Panc1 (cell line): ENCODE measurements around the gene PSMA2. TPM values are rescaled to one million over a fixed set of nuclear protein-coding genes. Genes with fewer than 3 reads are reported as not detected.

Experiments used
- ATAC-seq: fragments of 200-7000 bp; cut with Tn5 transposase; 2 replicates; pipeline ENCODE4 v1.9.1; 2020; ENCODE audit warnings: mild to moderate bottlenecking, moderate library complexity
- BruUV-seq: library from RNA; stranded (reverse); fragments of 400-500 nt; replicated peaks from 2 replicates; lab custom pipeline; 2021; lab: Mats Ljungman, UMichigan
- CTCF ChIA-PET: fragments of 300-600 bp; sonication (Branson Sonifier 250); formaldehyde crosslinking; loops from one replicate; lab custom pipeline; 2022; ENCODE audit warnings: antibody characterized with exemption; lab: Charles Lee
- POLR2A ChIA-PET: fragments of 300-600 bp; sonication (Branson Sonifier 250); formaldehyde crosslinking; loops from one replicate; lab custom pipeline; 2022; ENCODE audit warnings: antibody characterized with exemption; lab: Charles Lee
- DNase-seq: peaks from one replicate; pipeline ENCODE4 v3.0.0-alpha.2; 2010; ENCODE audit warnings: low read depth, low spot score
- H3K27ac ChIP-seq: 2 replicates; pipeline ENCODE4 v1.5.1; 2011; ENCODE audit warnings: mild to moderate bottlenecking, low read length, inconsistent platforms
- H3K27me3 ChIP-seq: fragments of 200-500 bp; sonication (Bioruptor generic); 2 replicates; pipeline ENCODE4 v1.6.0; 2014; ENCODE audit warnings: low read length, inconsistent platforms; ENCODE audit not compliant: control insufficient read depth, insufficient read depth
- H3K36me3 ChIP-seq: fragments of 200-500 bp; sonication (Bioruptor generic); 2 replicates; pipeline ENCODE4 v1.5.1; 2014; ENCODE audit warnings: inconsistent platforms, mild to moderate bottlenecking, low read length, moderate library complexity; ENCODE audit not compliant: control insufficient read depth, insufficient read depth
- H3K4me1 ChIP-seq: 2 replicates; pipeline ENCODE4 v1.5.1; 2011; ENCODE audit warnings: inconsistent platforms, mild to moderate bottlenecking, low read length, moderate library complexity; ENCODE audit not compliant: control insufficient read depth, insufficient read depth
- H3K4me3 ChIP-seq, 2 experiments: 2 replicates each; pipeline ENCODE4 v1.5.1; 2011 to 2012; ENCODE audit warnings: low read depth in 2 of 2, low read length in 2 of 2, mild to moderate bottlenecking in 2 of 2, inconsistent platforms in 1 of 2, moderate library complexity in 1 of 2
- H3K9me3 ChIP-seq: fragments of 200-500 bp; sonication (Bioruptor generic); 2 replicates; pipeline ENCODE4 v1.5.1; 2014; ENCODE audit warnings: low read depth, mild to moderate bottlenecking, inconsistent platforms, low read length, moderate library complexity; ENCODE audit not compliant: control insufficient read depth, insufficient read depth
- CTCF ChIP-seq: fragments of 450-650 bp; IDR thresholded peaks from 2 replicates; pipeline ENCODE4 v1.5.1; 2017; ENCODE audit warnings: mild to moderate bottlenecking
- POLR2AphosphoS5 ChIP-seq: IDR thresholded peaks from 2 replicates; pipeline ENCODE4 v1.6.1; 2012; ENCODE audit warnings: mild to moderate bottlenecking, low read depth, low read length, moderate library complexity
- REST ChIP-seq, 2 experiments: IDR thresholded peaks; 2 replicates each; pipeline ENCODE4 v1.6.1; 2011 to 2012; ENCODE audit warnings: low read depth in 2 of 2, control low read depth in 1 of 2, low read length in 1 of 2, mild to moderate bottlenecking in 1 of 2, moderate library complexity in 1 of 2; ENCODE audit not compliant: insufficient read depth in 1 of 2
- SIN3A ChIP-seq: IDR thresholded peaks from 2 replicates; pipeline ENCODE4 v1.6.1; 2012; ENCODE audit warnings: low read depth, mild to moderate bottlenecking, low read length, moderate library complexity, borderline replicate concordance; ENCODE audit not compliant: insufficient read depth
- TCF7L2 ChIP-seq: IDR thresholded peaks from 2 replicates; pipeline ENCODE4 v1.6.1; 2011; ENCODE audit warnings: mild to moderate bottlenecking, low read depth, low read length, inconsistent platforms
- in situ Hi-C: cut with HindIII; loops from 2 replicates; pipeline ENCODE4 v1.10.0; 2016; ENCODE audit warnings: low sequenced_read_pairs, low pct_unique_long_range_greater_than_20kb
- intact Hi-C: fragments of 100-400 bp; cut with micrococcal nuclease; formaldehyde crosslinking; loops from one replicate; pipeline ENCODE4 v1.10.0; 2022; ENCODE audit not compliant: unreplicated experiment
- total RNA-seq: library from RNA; stranded (reverse); gene quantifications from one replicate; pipeline ENCODE4 v1.2.1, GENCODE V29; 2021; ENCODE audit not compliant: unreplicated experiment

PSMA2 gene
- total RNA-seq, 1 experiment from 2014 or later = 180 TPM

GRCh38 chr7:42914009-42914408, 18.0 kb downstream of the PSMA2 start:
- Histone ChIP-seq H3K27ac (no peak overlapping the region), H3K36me3 (peaks cover 20% of the 10 kb centered on the region), H3K27me3 (no peaks in the 10 kb centered on the region), H3K4me1 (peaks cover 10% of the 10 kb centered on the region), H3K9me3 (no peaks in the 10 kb centered on the region), H3K4me3 (no peak overlapping the region)
- DNase-seq = no peak
- ChIA-PET POLR2A (no interaction called here), CTCF (no interaction called here)
- intact Hi-C loops (no loop called here), in situ Hi-C loops (no loop called here)
- TF ChIP-seq REST (IDR thresholded peaks at IDR 0.05; ENCODE audit: insufficient read depth in 1 of 2, low read depth in 2 of 2, low read length in 1 of 2) = no peak
- no peak for TF ChIP-seq SIN3A
- TF ChIP-seq POLR2AphosphoS5 = no peak
- TF ChIP-seq CTCF = no peak
- TF ChIP-seq TCF7L2 = no peak
- ATAC-seq = no peak
- BruUV-seq = no TSS peak

- TF ChIP-seq SIN3A (no peak), REST (IDR thresholded peaks at IDR 0.05; ENCODE audit: insufficient read depth in 1 of 2, low read depth in 2 of 2, low read length in 1 of 2) (no peak), POLR2AphosphoS5 (no peak), CTCF (no peak), TCF7L2 (no peak)
- DNase-seq (no peak), ATAC-seq (no peak)
- Histone ChIP-seq H3K4me3 (no peak overlapping the region), H3K36me3 (peaks cover 19% of the 10 kb centered on the region), H3K9me3 (no peaks in the 10 kb centered on the region), H3K27ac (no peak overlapping the region), H3K4me1 (peaks cover 10% of the 10 kb centered on the region), H3K27me3 (no peaks in the 10 kb centered on the region)
- POLR2A ChIA-PET = no interaction called here
- in situ Hi-C loops = no loop called here
- CTCF ChIA-PET = no interaction called here
- BruUV-seq = no TSS peak
- intact Hi-C loops = no loop called here
Observed at GRCh38 chr7:42913591-42913990, 18.4 kb downstream of the PSMA2 start.
